ENCODE results near the gene MATN1. TPM values are rescaled to one million over a fixed set of nuclear protein-coding genes. Genes with fewer than 3 reads are reported as not detected.

Gene MATN1
- total RNA-seq, 6 donors from 2014 or later: 0.15 TPM; not detected in 5

DNA sequence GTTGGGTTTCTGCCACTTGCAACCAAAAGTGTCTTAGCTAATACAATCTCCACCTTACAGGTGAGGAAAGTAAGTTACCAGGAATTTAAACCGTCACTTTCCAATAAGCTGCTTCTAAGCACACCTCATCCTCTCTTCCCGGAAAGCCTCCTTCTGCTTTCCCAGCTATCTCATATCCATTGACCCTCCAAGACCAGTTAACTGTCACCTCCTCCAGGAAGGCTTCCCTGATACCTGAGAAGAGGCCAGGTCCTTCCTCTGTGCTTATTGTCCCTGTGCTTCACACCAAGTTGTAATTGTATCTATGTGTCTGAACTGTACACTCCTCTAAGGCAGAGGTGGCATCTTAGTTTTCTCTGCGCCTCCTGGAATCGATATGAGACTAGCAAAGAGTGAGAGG lies 11.2 kb upstream of the MATN1 start:
- Histone ChIP-seq H3K9me3 (no peaks in the 10 kb centered on the region), H3K4me1 (no peaks in the 10 kb centered on the region), H3K27ac (no peak overlapping the region), H3K4me3 (no peak overlapping the region), H3K27me3 (no peaks in the 10 kb centered on the region), H3K36me3 (peaks cover 4 to 69% (median 48%) of the 10 kb centered on the region in 4 donors)
- no peak for TF ChIP-seq POLR2A (IDR thresholded peaks at IDR 0.05)
- no peak for TF ChIP-seq POLR2AphosphoS5 (IDR thresholded peaks at IDR 0.05)
- TF ChIP-seq EP300 (IDR thresholded peaks at IDR 0.05): no peak
- TF ChIP-seq, protein P1, sequence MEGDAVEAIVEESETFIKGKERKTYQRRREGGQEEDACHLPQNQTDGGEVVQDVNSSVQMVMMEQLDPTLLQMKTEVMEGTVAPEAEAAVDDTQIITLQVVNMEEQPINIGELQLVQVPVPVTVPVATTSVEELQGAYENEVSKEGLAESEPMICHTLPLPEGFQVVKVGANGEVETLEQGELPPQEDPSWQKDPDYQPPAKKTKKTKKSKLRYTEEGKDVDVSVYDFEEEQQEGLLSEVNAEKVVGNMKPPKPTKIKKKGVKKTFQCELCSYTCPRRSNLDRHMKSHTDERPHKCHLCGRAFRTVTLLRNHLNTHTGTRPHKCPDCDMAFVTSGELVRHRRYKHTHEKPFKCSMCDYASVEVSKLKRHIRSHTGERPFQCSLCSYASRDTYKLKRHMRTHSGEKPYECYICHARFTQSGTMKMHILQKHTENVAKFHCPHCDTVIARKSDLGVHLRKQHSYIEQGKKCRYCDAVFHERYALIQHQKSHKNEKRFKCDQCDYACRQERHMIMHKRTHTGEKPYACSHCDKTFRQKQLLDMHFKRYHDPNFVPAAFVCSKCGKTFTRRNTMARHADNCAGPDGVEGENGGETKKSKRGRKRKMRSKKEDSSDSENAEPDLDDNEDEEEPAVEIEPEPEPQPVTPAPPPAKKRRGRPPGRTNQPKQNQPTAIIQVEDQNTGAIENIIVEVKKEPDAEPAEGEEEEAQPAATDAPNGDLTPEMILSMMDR (IDR thresholded peaks at IDR 0.05): no peak
- DNase-seq (no peak), ATAC-seq (ENCODE audit: low FRiP score in 2 of 2) (no peak)
- 89 to 97% methylated on average over 4 of the region's 4 CpGs for WGBS, 2 donors

- WGBS, 2 donors: 92 to 94% methylated on average over 4 of the region's 4 CpGs
- TF ChIP-seq EP300 (IDR thresholded peaks at IDR 0.05) (no peak), POLR2AphosphoS5 (IDR thresholded peaks at IDR 0.05) (no peak)
- TF ChIP-seq, protein P1 (IDR thresholded peaks at IDR 0.05): no peak
- Histone ChIP-seq H3K27ac (no peak overlapping the region), H3K36me3 (peaks cover 4 to 65% (median 44%) of the 10 kb centered on the region in 4 donors), H3K27me3 (no peaks in the 10 kb centered on the region), H3K4me3 (no peak overlapping the region), H3K9me3 (no peaks in the 10 kb centered on the region), H3K4me1 (no peaks in the 10 kb centered on the region)
- DNase-seq (no peak), ATAC-seq (ENCODE audit: low FRiP score in 2 of 2) (no peak)
Measured at GRCh38 chr1:30734106-30734505, 10.7 kb upstream of the MATN1 start.

DNA sequence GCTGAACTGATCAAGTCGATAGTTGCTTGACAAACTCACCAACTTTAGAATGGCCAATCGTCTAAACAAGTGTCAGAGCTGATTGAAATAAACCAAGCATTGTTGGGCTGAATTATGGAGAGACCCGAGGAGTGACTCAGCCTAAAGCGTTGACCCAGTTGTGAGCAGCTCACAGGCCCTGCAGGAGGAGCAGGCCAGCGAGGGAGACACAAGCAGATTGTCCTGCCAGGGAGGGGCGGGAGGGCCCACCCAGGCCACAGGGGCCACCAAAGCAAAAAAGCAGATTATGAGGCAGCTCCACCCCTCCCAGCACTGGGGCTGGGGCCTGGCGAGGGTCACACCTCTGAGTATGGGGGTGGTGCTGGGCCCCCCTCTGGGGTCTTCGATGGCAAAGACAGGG lies 10.1 kb upstream of the MATN1 start:
- H3K36me3 ChIP-seq: peaks cover 4 to 58% (median 38%) of the 10 kb centered on the region in 4 donors
- WGBS, 2 donors: 88 to 89% methylated on average over 8 of the region's 8 CpGs

DNA sequence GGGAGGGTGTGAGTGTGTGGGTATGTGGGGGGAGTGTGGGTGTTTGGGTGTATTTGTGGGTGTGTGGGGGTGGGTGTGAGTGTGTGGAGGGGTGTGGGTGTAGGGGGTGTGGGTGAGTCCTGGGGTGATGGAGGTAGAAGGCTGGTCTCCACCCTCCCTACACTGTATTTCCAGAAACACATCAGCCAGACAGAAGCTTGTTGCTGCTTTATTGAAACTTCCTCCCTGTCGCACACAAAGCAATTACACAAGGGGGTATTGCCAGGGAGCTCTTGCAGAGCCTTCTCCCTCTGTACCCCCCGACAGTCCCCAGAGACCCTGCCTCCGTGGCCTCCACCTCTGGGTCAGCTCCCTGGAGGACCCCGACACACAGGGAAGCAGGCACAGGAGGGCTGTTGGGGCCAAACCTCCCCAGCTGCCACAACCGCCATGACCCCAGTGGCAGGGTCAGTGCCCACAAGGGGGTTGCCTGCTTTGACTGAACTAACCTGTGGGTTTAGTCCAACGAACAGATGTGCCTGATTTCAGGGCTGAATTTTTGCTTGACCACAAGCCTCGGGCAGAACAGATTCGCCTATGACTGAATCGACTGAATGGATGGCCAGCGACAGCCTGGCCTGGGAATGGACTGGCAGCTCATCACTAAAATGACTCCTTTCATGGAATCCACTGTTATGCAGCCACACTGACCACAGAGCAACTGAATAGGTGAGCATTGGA lies 9.1 kb upstream of the MATN1 start:
- no peak for TF ChIP-seq POLR2AphosphoS5 (IDR thresholded peaks at IDR 0.05)
- TF ChIP-seq, protein P1 (IDR thresholded peaks at IDR 0.05): no peak
- TF ChIP-seq EP300 (IDR thresholded peaks at IDR 0.05): no peak
- TF ChIP-seq POLR2A (IDR thresholded peaks at IDR 0.05): no peak
- H3K9me3 ChIP-seq: no peaks in the 10 kb centered on the region
- DNase-seq (no peak), ATAC-seq (ENCODE audit: low FRiP score in 2 of 2) (peak in 1 of 2 donors; percentile 3)
- peaks cover 0 to 48% (median 29%) of the 10 kb centered on the region in 4 donors for H3K36me3 ChIP-seq
- no peak overlapping the region for H3K27ac ChIP-seq
- no peaks in the 10 kb centered on the region for H3K4me1 ChIP-seq
- no peaks in the 10 kb centered on the region for H3K27me3 ChIP-seq
- WGBS, 2 donors: 77 to 82% methylated on average over 2 to 10 of the region's 10 CpGs
- no peak overlapping the region for H3K4me3 ChIP-seq

More for the DNA sequence above, 10.1 kb upstream of the MATN1 start:
- DNase-seq (no peak), ATAC-seq (ENCODE audit: low FRiP score in 2 of 2) (no peak)
- TF ChIP-seq POLR2A (IDR thresholded peaks at IDR 0.05) (no peak), POLR2AphosphoS5 (IDR thresholded peaks at IDR 0.05) (no peak), EP300 (IDR thresholded peaks at IDR 0.05) (no peak)
- TF ChIP-seq, protein P1 (IDR thresholded peaks at IDR 0.05): no peak
- no peaks in the 10 kb centered on the region for H3K9me3 ChIP-seq
- no peak overlapping the region for H3K27ac ChIP-seq
- no peak overlapping the region for H3K4me3 ChIP-seq
- H3K4me1 ChIP-seq: no peaks in the 10 kb centered on the region
- no peaks in the 10 kb centered on the region for H3K27me3 ChIP-seq

DNA sequence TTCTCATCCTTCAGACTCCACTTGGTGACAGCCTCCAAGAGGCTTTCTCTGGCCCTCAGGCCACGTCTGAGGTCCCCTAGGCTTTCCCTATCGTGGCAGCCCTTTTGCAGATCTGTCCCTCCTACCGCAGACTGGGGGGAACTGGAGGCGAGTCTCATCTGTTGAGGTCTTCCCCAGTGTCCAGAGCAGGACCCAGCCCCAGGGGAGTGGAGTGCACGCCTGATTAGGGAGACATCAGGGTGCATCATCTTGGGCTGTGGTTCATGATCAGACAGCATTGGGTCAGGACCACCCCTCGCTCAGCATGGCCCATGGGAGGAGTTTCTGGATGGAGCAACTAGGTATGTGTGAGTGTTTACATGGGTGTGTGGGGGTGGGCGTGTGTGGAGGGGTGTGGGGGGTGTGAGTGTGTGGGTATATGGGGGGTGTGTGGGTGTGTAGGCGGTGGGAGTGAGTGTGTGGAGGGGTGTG lies 8.5 kb upstream of the MATN1 start:
- Histone ChIP-seq H3K27ac (no peak overlapping the region), H3K27me3 (no peaks in the 10 kb centered on the region), H3K36me3 (peaks cover 0 to 42% (median 25%) of the 10 kb centered on the region in 4 donors), H3K9me3 (no peaks in the 10 kb centered on the region), H3K4me3 (no peak overlapping the region), H3K4me1 (no peaks in the 10 kb centered on the region)
- DNase-seq: no peak
- 82 to 84% methylated on average over 8 of the region's 8 CpGs for WGBS, 2 donors
- peak in 1 of 2 donors; percentile 4 for ATAC-seq (ENCODE audit: low FRiP score in 2 of 2)
- TF ChIP-seq, protein P1 (IDR thresholded peaks at IDR 0.05): no peak
- TF ChIP-seq POLR2A (IDR thresholded peaks at IDR 0.05) (no peak), EP300 (IDR thresholded peaks at IDR 0.05) (no peak), POLR2AphosphoS5 (IDR thresholded peaks at IDR 0.05) (no peak)

All from upper lobe of left lung (tissue), 6 donors.